Limb (tissue), 2 donors: Measurements from ENCODE around the gene PRODH2.
"Not testable (repeated sequence)": the region's sequence is repeated elsewhere in the genome, so short reads cannot be mapped to it uniquely, and the experiment has no call there.

Source experiments
- DNase-seq, 2 donors: peaks; one replicate each; pipeline ENCODE4 v3.0.0-alpha.2; 2016; ENCODE audit errors: extremely low spot score in 2 of 2

PRODH2 gene

GRCh38 chr19:35843676-35844481 is 31.2 kb upstream of the PRODH2 start:
- no peak for DNase-seq

- DNase-seq = no peak
Observed at GRCh38 chr19:35842666-35843272, 30.1 kb upstream of the PRODH2 start.

- DNase-seq = no peak
Observed at GRCh38 chr19:35841961-35842595, 29.4 kb upstream of the PRODH2 start.

DNA sequence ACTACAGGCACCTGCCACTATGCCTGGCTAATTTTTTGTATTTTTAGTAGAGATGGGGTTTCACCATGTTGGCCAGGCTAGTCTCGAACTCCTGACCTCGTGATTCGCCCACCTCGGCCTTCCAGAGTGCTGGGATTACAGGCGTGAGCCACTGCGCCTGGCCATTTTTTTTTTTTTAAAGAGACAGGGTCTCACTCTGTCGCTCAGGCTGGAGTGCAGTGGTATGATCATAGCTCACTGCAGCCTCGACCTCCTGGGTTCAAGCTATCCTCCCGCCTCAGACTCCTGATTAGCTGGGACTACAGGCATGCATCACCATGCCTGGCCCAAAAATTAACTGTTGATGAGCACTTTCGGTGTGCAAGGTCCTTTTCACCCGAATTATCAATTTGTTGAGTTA is 23.5 kb upstream of the PRODH2 start:
- DNase-seq = not testable (repeated sequence)

- no peak for DNase-seq
Observed at GRCh38 chr19:35833972-35834371, 21.3 kb upstream of the PRODH2 start.

GRCh38 chr19:35832054-35832453 is 19.4 kb upstream of the PRODH2 start:
- DNase-seq = no peak

DNA sequence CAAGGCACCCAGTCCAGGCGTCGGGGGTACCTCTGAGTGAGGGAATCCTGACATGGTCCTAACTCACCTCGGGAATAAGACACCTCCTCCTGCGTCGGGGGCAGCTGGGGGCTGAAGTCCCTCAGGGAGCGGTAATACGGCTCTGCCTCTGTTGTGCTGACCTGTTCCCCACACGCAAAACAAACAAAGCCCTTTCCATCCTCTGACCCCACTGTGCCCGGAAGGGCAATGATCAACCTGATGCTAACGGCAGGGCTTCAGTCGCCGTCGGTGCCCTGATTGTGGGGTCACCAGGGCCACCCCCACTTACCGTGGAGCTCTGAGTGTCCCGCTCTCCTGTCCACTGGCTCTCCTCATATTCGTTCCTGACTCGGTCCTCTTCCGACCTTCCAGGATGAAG is 18.3 kb upstream of the PRODH2 start:
- DNase-seq = no peak

DNA sequence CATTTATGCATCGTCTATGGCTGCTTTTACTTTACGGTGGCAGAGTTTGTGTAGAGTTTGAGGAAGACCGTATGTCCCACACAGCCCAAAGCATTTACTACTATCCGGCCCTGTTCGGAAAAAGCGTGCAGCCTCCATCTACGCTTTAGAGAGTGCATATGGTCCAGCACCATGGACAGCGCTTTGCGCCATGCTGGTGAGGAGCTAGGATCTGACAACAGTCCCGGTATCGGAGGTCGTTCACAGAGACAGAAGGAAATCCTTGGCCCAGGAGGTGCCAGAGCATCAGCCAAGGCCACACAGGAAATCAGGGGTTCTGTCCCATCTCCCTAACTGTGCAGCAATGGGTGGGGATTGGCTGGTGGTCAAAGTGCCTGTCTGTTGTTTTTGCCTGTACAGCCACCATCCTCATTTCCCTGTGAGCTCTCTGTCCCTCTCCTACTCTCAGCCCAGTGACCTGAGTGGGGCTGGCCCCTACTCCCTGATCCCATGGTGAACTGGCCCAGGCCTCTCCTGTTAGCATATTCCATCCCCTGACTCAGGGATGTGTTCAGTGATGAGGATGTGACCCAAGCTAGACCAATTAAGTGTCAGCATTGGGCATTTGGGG is 16.2 kb upstream of the PRODH2 start:
- DNase-seq = peak; percentile 59 to 81

DNA sequence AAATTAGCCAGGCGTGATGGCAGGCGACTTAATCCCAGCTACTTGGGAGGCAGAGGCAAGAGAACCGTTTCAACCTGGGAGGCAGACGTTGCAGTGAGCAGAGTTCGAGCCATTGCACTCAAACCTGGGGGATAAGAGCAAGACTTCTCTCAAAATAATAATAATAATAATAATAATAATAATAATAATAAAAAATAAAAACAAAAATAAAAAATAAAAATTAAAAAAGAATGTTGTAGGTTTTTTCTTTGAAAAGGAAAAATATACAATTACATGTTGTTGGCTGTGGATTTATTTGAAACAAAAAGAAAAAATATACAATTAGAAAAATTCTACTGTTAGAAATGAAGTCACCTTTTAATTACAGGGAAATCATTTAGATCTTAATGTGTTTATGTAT is 11.5 kb upstream of the PRODH2 start:
- DNase-seq = no peak

DNA sequence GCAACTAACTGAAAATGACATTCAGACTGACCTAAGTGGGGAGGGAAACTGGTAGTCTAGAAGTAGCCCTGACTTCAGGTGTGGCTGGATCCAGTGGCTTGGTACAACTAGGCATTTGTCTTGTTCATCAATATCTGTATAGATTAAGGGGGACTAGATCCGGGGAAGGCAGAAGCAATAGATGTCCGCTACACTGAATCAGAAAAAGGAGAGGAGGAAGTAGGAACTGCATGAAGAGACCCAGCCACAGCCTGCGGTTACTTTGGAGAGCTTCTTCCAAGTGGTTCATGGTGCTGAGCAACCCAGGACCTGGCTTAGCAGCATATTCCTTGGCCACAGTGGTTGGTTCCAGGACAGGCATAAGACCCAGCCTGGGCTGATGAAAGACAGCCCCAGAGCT is 9.9 kb upstream of the PRODH2 start:
- DNase-seq = no peak

DNA sequence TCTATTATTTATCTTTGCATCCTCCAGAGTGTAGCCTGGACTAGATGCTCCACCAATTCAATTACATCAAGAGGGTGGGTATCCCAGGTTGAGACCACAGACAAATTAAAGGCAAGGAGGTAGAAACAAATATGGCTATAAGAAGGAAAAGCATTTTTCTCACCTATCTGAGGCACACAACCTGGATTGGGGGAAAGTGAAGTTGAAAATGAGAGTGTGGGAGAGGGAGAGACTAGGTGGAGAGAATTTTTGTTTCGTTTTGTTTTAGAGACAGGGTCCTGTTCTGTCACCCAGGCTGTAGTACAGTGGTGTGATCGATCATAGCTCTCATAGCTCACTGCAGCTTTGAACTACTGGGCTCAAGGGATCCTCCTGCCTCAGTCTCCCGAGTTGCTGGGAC is 5.8 kb upstream of the PRODH2 start:
- no peak for DNase-seq

GRCh38 chr19:35816846-35817245 is 4.2 kb upstream of the PRODH2 start:
- DNase-seq = no peak

- no peak for DNase-seq
Observed at GRCh38 chr19:35816262-35816661, 3.6 kb upstream of the PRODH2 start.

DNA sequence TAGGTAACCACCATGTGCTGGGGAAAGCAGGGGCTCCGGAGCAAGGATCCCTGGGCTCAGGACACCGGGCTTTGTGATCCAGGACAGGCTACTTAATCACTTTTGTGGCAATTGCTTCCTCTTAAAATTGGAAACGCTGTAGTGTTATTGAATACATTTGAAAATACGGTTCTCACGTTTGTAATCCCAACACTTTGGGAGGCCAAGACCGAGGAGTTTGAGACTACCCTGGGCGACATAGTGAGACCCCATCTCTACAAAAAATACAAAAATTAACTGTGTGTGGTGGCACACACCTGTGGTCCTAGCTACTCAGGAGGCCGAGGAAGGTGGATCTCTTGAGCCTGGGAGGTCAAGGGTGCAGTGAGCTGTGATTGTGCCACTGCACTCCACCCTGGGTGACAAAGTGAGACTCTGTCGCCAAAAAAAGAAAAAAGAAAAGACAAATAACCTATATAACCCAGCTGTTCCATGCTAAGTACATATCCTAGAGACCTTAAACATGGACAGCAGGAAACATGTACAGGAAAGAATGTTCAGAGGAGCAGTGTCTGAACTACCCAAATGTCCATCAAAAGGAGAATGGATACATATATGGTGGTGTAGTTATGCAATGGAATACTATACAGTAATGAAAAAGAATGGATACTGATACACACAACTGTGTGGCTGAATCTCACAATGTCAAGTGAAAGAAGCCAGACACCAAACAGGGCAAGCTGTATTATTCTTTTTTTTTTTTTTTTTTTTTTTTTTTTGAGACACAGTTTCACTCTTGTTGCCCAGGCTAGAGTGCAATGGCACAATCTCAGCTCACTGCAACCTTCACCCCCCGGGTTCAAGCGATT is 622 bp upstream of the PRODH2 start:
- DNase-seq = no peak

DNA sequence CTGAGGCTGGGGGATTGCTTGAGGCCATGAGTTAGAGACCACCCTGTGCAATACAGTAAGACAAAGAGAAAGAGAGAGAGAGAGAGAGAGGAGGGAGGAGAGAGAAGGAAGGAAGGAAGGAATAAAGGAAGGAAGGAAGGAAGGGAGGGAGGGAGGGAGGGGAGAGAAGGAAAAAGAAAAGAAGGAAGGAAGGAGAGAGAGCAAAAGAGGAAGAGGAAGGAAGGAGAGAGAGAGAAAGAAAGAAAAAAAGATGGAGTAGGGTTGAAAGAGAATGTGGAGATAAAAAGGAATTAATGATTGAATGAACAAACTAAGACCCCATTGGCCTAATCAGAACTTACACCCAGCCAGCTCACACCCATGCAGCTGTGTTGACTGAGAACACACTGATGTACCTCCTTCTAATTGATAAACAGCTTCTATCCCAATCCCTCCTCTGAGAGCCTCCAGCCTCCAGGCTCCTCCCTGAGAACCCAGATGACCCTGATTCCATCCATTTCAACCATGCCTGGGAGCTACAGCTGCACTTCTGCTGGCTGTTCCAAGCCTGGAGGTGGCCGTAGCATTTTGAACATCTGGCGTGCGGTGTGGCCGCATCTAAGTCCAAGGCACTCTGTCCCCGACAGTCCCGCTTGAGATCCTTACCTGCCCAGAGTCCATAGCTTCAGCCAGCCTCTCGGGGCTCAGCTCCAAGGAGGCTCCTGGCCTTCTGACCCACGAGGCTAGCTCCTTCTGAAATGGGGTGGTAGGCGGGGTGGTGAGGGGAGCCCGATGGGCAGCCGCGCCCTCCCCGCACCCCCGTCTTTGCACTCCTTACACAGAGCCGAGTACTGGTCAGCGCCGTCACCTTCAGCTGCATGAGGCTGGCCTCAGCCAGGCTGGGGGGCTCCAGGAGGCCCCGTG is 1.1 kb downstream of the PRODH2 start:
- DNase-seq = no peak

DNA sequence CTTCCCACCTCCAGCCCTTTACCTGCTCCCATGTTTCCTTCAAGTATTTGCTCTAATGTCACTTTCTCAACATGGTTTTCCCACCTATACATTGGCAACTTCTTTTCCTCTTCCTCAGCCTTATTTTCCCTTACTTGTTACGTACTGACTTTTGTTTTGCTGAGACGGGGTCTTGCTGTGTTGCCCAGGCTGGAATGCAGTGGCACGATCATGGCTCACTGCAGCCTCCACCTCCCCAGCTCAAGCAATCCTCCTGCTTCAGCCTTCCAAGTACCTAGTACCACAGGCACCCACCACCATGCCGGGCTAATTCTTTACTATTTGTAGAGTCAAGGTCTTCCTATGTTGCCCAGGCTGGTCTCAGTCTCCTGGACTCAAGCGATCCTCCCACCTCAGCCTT is 5.0 kb downstream of the PRODH2 start:
- no peak for DNase-seq

DNA sequence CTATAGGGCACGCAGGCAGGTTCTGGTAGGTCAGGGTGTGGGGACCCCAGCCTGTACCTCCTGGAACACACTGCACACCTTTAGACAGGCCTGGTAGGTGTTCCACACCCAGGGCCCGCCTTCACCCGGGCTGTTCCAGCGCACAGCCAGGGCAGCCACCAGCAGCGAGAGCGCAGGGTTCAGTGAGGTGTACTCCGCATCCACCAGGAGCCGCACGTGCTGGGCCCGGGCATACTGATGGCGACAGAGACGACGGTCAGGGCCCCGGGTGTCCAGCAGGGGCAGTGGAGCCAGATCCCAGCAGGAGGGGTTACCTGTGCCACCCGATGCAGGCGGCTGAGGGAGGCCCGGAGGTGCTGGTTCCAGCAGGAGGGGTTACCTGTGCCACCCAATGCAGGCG is 6.0 kb downstream of the PRODH2 start:
- no peak for DNase-seq

DNA sequence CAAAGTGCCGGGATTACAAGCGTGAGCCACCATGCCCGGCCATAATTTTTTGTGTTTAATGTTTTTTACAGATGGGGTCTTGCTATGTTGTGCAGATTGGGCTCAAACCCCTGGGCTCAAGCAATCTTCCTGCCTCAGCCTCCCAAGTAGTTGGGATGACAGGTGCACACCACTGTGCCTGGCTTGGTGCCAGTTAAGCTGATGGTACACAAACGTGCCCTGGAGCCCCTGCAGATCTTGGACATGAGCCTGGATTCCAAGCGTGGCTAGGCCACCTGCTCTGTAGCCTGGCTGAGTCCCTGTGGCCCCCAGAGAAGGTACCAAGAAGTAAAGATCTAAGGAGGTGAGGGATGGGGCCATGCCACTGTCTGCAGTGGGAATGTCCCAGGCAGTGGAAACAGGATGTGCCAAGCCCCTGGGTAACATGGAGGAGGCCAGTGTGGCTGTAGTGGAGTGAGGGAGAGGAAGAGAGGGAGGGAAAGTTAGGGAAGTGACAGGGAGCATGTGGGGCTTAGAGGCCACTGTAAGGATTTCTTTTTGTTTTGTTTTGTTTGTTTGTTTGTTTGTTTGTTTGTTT is 7.0 kb downstream of the PRODH2 start:
- no peak for DNase-seq

- no peak for DNase-seq
Observed at GRCh38 chr19:35801828-35802227, 10.8 kb downstream of the PRODH2 start.

DNA sequence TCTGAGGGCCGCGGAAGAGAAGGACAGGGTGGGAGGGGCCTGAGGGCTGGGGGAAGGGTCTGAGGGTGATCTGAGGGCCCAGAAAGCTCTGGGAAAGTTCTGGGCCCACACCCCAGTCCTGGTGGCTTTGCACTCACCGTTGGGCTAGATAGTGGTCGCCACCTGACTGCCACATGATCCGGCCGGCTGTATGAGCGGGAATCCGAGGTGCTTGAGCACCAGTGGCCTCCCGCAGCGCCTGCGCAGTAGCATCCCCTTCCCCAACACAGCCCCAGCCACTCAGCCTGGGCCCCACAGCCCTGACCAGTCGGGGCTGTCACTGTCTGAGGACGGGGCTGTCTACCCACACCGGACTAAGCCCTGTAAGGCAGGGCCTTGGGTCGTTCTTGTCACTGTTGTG is 15.0 kb downstream of the PRODH2 start:
- no peak for DNase-seq
